PC-9 (cell line): Measurements from ENCODE around the gene SRSF7. TPM values are rescaled to one million over a fixed set of nuclear protein-coding genes. Genes with fewer than 3 reads are reported as not detected.

Source experiments
- BruUV-seq: library from RNA; stranded (reverse); fragments of 400-500 nt; replicated peaks from 2 replicates; lab custom pipeline; 2021; lab: Mats Ljungman, UMichigan
- CTCF ChIA-PET: fragments of 300-600 bp; sonication (Branson Sonifier 250); formaldehyde crosslinking; loops from one replicate; lab custom pipeline; 2022; ENCODE audit warnings: antibody characterized with exemption; lab: Charles Lee
- POLR2A ChIA-PET: fragments of 300-600 bp; sonication (Branson Sonifier 250); formaldehyde crosslinking; loops from one replicate; lab custom pipeline; 2022; ENCODE audit warnings: antibody characterized with exemption; ENCODE audit not compliant: unreplicated experiment; lab: Charles Lee
- DNase-seq, 2 experiments: peaks; one replicate each; pipeline versions ENCODE4 v3.0.0 to v3.0.0-alpha.2; 2015 to 2022; ENCODE audit warnings: mixed read lengths in 1 of 2
- H2AFZ ChIP-seq: fragments of 200-600 bp; sonication (generic); 2 replicates; pipeline ENCODE4 v1.8.1; 2017; ENCODE audit warnings: antibody characterized with exemption
- H3F3A ChIP-seq: fragments of 200-600 bp; sonication (generic); 2 replicates; pipeline ENCODE4 v1.8.1; 2017; ENCODE audit warnings: antibody characterized with exemption, mild to moderate bottlenecking, low read depth; ENCODE audit not compliant: insufficient read depth
- H3K27ac ChIP-seq: fragments of 200-600 bp; sonication (generic); 2 replicates; pipeline ENCODE4 v1.6.1; 2016; ENCODE audit warnings: mixed run types
- H3K27me3 ChIP-seq: fragments of 200-600 bp; sonication (generic); 2 replicates; pipeline ENCODE4 v1.6.1; 2016; ENCODE audit warnings: low read depth, mixed run types; ENCODE audit not compliant: insufficient read depth
- H3K36me3 ChIP-seq: fragments of 200-600 bp; sonication (generic); 2 replicates; pipeline ENCODE4 v1.6.1; 2016; ENCODE audit warnings: low read depth, mixed run types
- H3K4me1 ChIP-seq: fragments of 200-600 bp; sonication (generic); replicated peaks from 2 replicates; pipeline ENCODE4 v1.6.1; 2016; ENCODE audit warnings: mixed run types; ENCODE audit not compliant: insufficient read depth
- H3K4me2 ChIP-seq: fragments of 200-600 bp; sonication (generic); 2 replicates; pipeline ENCODE4 v1.6.1; 2017; ENCODE audit warnings: mixed run types
- H3K4me3 ChIP-seq: fragments of 200-600 bp; sonication (generic); 2 replicates; pipeline ENCODE4 v1.6.1; 2016; ENCODE audit warnings: mixed run types
- H3K79me2 ChIP-seq: fragments of 200-600 bp; sonication (generic); 2 replicates; pipeline ENCODE4 v1.6.1; 2017; ENCODE audit warnings: low read depth, mixed run types
- H3K9me2 ChIP-seq: fragments of 200-600 bp; sonication (generic); 2 replicates; pipeline ENCODE4 v1.8.1; 2017; ENCODE audit warnings: mild to moderate bottlenecking; ENCODE audit not compliant: insufficient read depth
- H3K9me3 ChIP-seq: fragments of 200-600 bp; sonication (generic); 2 replicates; pipeline ENCODE4 v1.8.1; 2016; ENCODE audit warnings: low read depth; ENCODE audit not compliant: insufficient read depth
- H4K20me1 ChIP-seq: fragments of 200-600 bp; sonication (generic); 2 replicates; pipeline ENCODE4 v1.8.1; 2017; ENCODE audit not compliant: insufficient read depth
- CTCF ChIP-seq: fragments of 200-600 bp; sonication (generic); conservative IDR thresholded peaks from 2 replicates; pipeline ENCODE4 v1.6.1; 2017; ENCODE audit warnings: mixed run types, antibody characterized with exemption, mild to moderate bottlenecking, moderate library complexity
- EZH2 ChIP-seq: fragments of 200-600 bp; sonication (generic); IDR thresholded peaks from 2 replicates; pipeline ENCODE4 v1.8.0; 2017; ENCODE audit warnings: antibody characterized with exemption, low read depth
- intact Hi-C: fragments of 100-400 bp; cut with micrococcal nuclease; formaldehyde crosslinking; loops from one replicate; pipeline ENCODE4 v1.10.0; 2022; ENCODE audit not compliant: unreplicated experiment
- total RNA-seq: library from RNA; stranded (reverse); gene quantifications from 2 replicates; pipeline ENCODE4 v1.2.3, GENCODE V29; 2021

The SRSF7 gene
- total RNA-seq, 1 experiment from 2014 or later, result 111 TPM

GRCh38 chr2:38754049-38754448 lies 2.9 kb upstream of the SRSF7 start:
- Histone ChIP-seq H3K27me3 (no peaks in the 10 kb centered on the region), H3F3A (peaks cover 18% of the 10 kb centered on the region), H3K9me3 (no peaks in the 10 kb centered on the region), H3K36me3 (peaks cover 11% of the 10 kb centered on the region), H3K4me1 (peaks cover 7% of the 10 kb centered on the region; the same call in 1 of the 2 replicates), H3K9me2 (no peaks in the 10 kb centered on the region), H4K20me1 (peaks cover 12% of the 10 kb centered on the region), H3K79me2 (peaks cover 21% of the 10 kb centered on the region), H3K4me3 (no peak overlapping the region), H2AFZ (no peak overlapping the region), H3K4me2 (no peak overlapping the region), H3K27ac (no peak overlapping the region)
- ChIA-PET CTCF (interaction anchor here (0.6 kb wide), 1 partner anchor 1358 kb away, joined by 4 read pairs; no protein-coding TSS in a partner anchor), POLR2A (interaction anchor here (0.7 kb wide), 2 partner anchors 10 to 646 kb away, joined by 3 to 7 read pairs; no protein-coding TSS in a partner anchor)
- no peak for DNase-seq
- BruUV-seq, result no TSS peak
- intact Hi-C loops, result loop anchor here (5.0 kb wide), 1 partner anchor 473 kb away; no protein-coding TSS in a partner anchor
- TF ChIP-seq EZH2 (no peak), CTCF (no peak)

DNA sequence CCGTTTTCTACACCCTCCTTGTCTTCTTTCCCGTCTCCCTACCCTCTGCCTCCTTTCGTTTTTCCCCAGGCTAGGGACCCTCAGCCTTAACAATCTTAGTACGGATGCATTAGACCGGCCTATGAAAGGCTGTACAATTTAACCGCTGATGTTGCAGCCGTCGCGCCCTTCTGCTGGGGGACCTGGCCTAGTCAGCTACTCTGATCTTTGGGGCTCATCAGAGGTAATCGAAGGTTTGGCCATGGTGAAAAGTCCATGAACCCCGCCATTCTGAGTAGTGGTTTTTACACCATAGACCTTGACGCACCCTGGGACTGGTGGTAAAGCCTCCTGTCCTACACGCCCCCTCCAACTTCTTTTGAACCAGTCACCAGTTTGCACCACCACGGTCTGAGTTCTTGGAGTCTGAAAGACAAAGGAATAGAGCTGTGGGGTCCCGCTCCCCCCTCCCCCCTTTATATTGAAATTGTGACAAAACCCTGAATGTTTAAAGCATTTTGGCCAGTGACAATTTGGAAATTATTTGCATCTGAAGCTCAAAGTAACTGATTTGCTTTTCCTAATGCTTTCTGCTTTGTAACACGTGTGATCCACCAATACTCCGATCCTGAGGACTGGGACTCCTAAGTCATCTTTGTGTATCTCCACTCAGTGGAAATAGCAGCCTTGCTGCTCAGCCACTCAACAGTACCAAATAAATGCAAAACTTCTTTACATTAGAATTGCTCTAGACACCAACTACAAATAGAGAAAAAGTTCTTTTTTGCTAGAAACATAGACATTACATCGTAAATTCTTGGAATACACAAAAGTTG lies 642 bp upstream of the SRSF7 start:
- Histone ChIP-seq H3K9me3 (no peaks in the 10 kb centered on the region), H3K79me2 (peaks cover 43% of the 10 kb centered on the region), H4K20me1 (peaks cover 34% of the 10 kb centered on the region), H3F3A (peaks cover 40% of the 10 kb centered on the region), H3K4me3 (peak overlapping the region; percentile 93; the same call in 1 of the 2 replicates), H2AFZ (peak overlapping the region; percentile 88), H3K4me2 (peak overlapping the region; percentile 90), H3K27me3 (no peaks in the 10 kb centered on the region), H3K27ac (no peak overlapping the region), H3K36me3 (peaks cover 33% of the 10 kb centered on the region), H3K9me2 (no peaks in the 10 kb centered on the region), H3K4me1 (peaks cover 27% of the 10 kb centered on the region)
- DNase-seq, result no peak
- TF ChIP-seq EZH2 (no peak), CTCF (no peak)
- ChIA-PET POLR2A (interaction anchor here (0.6 to 0.9 kb wide), 51 partner anchors 8 to 1785 kb away, joined by 3 to 16 read pairs (median 5); partner anchors contain the start of genes ATL2, DHX57, GALM and MORN2), CTCF (interaction anchor here (0.6 kb wide), 1 partner anchor 90 kb away, joined by 5 read pairs; no protein-coding TSS in a partner anchor)
- no TSS peak for BruUV-seq
- intact Hi-C loops, result loop anchor here (5.0 kb wide), 1 partner anchor 475 kb away; no protein-coding TSS in a partner anchor

DNA sequence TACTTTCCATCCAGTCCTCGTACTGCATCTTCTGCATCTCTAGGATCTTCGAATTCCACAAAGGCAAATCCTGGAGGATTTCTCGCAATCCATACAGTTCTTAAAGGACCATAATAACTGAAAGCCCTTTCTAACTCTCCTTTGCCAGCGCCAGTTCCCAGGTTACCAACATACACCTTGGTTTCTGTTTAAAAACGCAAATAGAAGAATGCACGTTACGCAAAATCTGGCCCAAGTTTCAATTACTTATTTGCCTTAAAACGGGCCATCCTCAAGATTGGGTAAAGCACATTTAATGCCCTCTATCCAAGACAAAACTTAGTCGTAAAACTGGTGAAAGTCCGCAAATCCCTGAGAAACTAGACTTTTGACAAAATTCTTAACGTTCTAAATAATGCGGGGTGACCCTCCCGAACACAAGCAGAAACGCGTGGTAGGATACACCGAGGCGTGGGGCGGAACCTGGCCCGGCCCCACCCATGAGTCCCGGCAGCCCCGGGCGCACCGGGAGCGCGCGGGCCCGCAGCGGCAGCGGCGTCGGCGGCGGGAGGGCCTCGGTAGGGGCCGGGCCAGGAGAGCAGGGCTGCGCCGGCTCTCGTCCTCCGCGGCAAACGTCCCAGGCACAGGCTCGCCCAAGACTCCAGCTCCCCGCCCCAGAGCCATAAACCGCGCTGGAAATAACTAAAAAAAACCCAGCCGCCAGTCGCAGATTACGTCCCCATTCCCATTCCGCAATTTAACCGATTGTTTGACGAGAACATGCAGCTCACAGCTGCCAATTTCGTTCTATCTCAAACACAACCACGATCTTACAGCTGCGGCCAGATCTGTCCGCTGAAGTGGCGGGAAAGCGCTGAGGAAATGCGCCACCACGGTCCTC lies 910 bp downstream of the SRSF7 start:
- no peaks in the 10 kb centered on the region for H3K9me2 ChIP-seq
- H3K9me3 ChIP-seq, result no peaks in the 10 kb centered on the region
- peak overlapping the region; percentile 88 for H3K27ac ChIP-seq
- peak overlapping the region; percentile 88 for H2AFZ ChIP-seq
- H3K4me2 ChIP-seq, result peak overlapping the region; percentile 90
- BruUV-seq, result TSS peak; percentile 89
- H3K36me3 ChIP-seq, result peaks cover 49% of the 10 kb centered on the region
- H3K27me3 ChIP-seq, result no peaks in the 10 kb centered on the region
- H3F3A ChIP-seq, result peaks cover 56% of the 10 kb centered on the region
- peak overlapping the region; percentile 93 for H3K4me3 ChIP-seq
- intact Hi-C loops, result loop anchor here (5.0 kb wide), 1 partner anchor 477 kb away; no protein-coding TSS in a partner anchor
- DNase-seq, result peak in 1 of 2 experiments; percentile 52
- ChIA-PET CTCF (no interaction called here), POLR2A (no interaction called here)
- no peak for TF ChIP-seq CTCF
- no peak for TF ChIP-seq EZH2
- H3K4me1 ChIP-seq, result peaks cover 27% of the 10 kb centered on the region
- H4K20me1 ChIP-seq, result peaks cover 50% of the 10 kb centered on the region
- H3K79me2 ChIP-seq, result peaks cover 59% of the 10 kb centered on the region
